HG03135 (cell line): ENCODE results near the gene ITGB2.

ENCODE experiments used
- ATAC-seq: cut with Tn5 transposase; IDR thresholded peaks from one replicate; pipeline ENCODE4 v1.9.1; 2021; ENCODE audit warnings: mild to moderate bottlenecking, moderate library complexity; ENCODE audit not compliant: unreplicated experiment

ITGB2 gene

GRCh38 chr21:44955798-44956175 lies 35.1 kb upstream of the ITGB2 start:
- ATAC-seq: no peak

- no peak for ATAC-seq
Measured at GRCh38 chr21:44955141-44955797, 34.6 kb upstream of the ITGB2 start.

GRCh38 chr21:44954281-44954771 lies 33.6 kb upstream of the ITGB2 start:
- ATAC-seq: no peak

- no peak for ATAC-seq
Measured at GRCh38 chr21:44953628-44954021, 32.9 kb upstream of the ITGB2 start.

- ATAC-seq: no peak
Measured at GRCh38 chr21:44952929-44953627, 32.4 kb upstream of the ITGB2 start.

- no peak for ATAC-seq
Measured at GRCh38 chr21:44952116-44952928, 31.6 kb upstream of the ITGB2 start.

- no peak for ATAC-seq
Measured at GRCh38 chr21:44951186-44951915, 30.7 kb upstream of the ITGB2 start.

- no peak for ATAC-seq
Measured at GRCh38 chr21:44950351-44950750, 29.7 kb upstream of the ITGB2 start.

GRCh38 chr21:44949779-44950198 lies 29.1 kb upstream of the ITGB2 start:
- ATAC-seq: no peak

- ATAC-seq: no peak
Measured at GRCh38 chr21:44949161-44949778, 28.6 kb upstream of the ITGB2 start.

- ATAC-seq: no peak
Measured at GRCh38 chr21:44948426-44949120, 27.9 kb upstream of the ITGB2 start.

GRCh38 chr21:44947930-44948331 lies 27.2 kb upstream of the ITGB2 start:
- ATAC-seq: no peak

- no peak for ATAC-seq
Measured at GRCh38 chr21:44947111-44947929, 26.6 kb upstream of the ITGB2 start.

- no peak for ATAC-seq
Measured at GRCh38 chr21:44946254-44947041, 25.7 kb upstream of the ITGB2 start.

- ATAC-seq: no peak
Measured at GRCh38 chr21:44944596-44944995, 23.9 kb upstream of the ITGB2 start.

- ATAC-seq: no peak
Measured at GRCh38 chr21:44943686-44944550, 23.2 kb upstream of the ITGB2 start.

GRCh38 chr21:44943005-44943685 lies 22.4 kb upstream of the ITGB2 start:
- ATAC-seq: no peak
